HG02610 (cell line): ENCODE data around the gene CEP112.

Experiments used
- ATAC-seq: cut with Tn5 transposase; IDR thresholded peaks from one replicate; pipeline ENCODE4 v1.9.1; 2021; ENCODE audit warnings: mild to moderate bottlenecking, moderate library complexity; ENCODE audit not compliant: unreplicated experiment

CEP112 gene

GRCh38 chr17:65627108-65627507, 564.8 kb downstream of the CEP112 start:
- ATAC-seq: no peak

DNA sequence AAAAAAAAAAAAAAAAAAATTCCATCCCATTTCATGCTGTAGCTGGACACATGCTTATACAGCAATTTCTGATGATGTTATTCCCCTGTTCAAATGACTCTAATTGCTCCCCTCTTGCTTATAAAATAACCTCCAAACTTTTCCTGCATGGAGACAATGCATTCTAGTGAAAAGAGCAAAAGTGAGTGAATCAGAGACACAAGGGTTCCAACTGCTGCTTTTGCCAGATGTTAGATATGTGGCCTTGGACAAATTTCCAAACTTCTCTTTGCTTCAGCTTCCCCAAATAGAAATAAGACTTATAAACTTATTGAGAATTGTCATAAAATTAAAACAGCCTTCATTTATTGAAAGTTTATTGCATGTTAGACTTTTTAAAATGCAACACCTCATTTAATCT, 565.5 kb downstream of the CEP112 start:
- no peak for ATAC-seq

DNA sequence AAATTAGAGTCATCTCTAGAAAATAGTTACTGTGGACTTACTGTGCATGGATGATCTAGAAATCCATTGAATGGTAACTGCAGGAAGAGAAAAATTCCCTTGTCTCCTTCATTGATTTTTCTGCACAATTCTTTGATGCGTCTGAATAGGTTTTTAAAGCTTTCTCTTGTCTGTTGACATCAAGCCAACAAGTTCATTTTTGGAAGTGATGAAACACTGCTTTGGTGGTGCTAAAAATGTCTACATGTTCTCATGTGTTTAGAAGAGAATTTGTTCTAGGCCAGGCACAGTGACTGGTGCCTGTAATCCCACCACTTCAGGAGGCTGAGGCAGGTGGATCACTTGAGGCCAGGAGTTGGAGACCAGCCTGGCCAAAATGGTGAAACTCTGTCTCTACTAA, 573.4 kb downstream of the CEP112 start:
- no peak for ATAC-seq

- ATAC-seq: no peak
These were observed 574.4 kb downstream of the CEP112 start for GRCh38 chr17:65617496-65617895.

DNA sequence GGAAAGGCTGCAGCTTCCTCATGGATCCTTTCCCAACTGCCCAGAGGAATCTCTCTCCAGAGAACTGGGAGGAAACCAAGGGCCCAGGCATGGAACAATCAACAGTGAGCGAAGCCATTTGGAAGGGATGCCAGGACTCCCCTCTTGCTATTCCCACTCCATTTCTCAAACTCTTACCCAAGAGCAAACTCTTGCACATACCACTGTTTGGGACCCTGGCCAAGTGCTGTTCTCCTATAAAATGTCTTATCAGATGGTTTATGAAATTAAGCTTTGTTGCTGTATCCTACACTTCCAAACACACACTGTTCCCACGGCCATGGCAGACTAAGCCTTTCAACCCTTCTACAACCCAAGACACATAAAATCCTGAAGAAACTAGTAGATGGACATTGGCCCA, 582.2 kb downstream of the CEP112 start:
- ATAC-seq: no peak

- no peak for ATAC-seq
These were observed 582.6 kb downstream of the CEP112 start for GRCh38 chr17:65609286-65609685.

- ATAC-seq: no peak
These were observed 587.9 kb downstream of the CEP112 start for GRCh38 chr17:65604070-65604469.

DNA sequence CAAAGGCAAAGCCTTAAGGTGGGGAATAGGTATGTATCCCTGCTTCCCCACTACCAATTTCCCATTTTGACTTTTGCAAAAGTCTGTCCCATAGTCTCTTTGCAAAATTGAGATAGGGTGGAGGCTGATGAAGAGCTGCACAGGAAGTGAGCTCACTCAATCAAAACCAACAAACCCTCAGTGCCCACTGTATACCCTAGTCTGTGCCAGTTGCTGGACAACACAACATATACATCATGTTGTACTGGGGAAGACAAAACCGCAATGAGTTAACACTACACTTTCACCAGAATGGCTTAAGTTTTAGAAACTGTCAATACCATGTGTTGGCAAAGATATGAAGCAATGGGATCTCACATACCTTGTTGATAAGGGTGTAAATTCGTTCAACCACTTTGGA, 590.1 kb downstream of the CEP112 start:
- ATAC-seq: no peak

DNA sequence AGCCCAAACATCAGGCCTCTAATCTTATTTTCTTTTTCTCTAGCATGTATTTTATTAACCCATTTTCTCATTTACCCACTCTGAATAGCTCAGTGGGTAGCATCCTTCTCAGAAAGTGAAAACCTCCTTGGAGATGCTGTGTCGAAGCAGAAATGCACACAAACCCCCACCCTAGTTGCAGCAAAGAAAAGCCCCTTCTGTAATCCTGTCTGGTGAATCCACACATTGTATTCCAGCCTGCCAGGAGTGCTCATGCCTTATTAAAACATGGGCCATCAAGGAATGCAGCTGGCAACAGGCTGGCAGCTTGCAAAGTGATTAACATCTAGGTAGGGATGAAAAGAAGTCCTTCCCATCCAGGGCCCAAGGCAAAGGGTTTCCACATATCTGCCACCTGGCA, 590.8 kb downstream of the CEP112 start:
- ATAC-seq: no peak

- ATAC-seq: no peak
These were observed 591.4 kb downstream of the CEP112 start for GRCh38 chr17:65600518-65600917.

DNA sequence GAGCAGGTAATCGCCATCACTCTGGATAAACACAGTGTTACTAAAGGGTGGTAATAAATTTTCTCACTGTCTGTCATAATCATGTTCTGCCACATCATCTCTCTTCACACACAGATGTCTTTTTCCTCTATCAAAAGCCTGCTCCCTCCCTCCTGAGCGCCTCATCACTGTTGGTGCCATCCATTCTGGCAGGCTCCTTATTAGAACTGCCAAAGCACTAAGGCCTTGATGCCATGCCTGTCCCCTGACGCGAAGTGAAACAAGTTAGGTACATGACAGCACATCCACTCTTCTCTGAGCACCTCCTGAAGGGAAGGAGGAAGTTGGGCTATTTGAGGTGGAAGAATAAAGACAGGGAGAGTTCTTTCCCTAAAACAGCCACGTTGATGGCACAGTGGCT, 592.3 kb downstream of the CEP112 start:
- no peak for ATAC-seq

- no peak for ATAC-seq
These were observed 593.2 kb downstream of the CEP112 start for GRCh38 chr17:65598746-65599145.

DNA sequence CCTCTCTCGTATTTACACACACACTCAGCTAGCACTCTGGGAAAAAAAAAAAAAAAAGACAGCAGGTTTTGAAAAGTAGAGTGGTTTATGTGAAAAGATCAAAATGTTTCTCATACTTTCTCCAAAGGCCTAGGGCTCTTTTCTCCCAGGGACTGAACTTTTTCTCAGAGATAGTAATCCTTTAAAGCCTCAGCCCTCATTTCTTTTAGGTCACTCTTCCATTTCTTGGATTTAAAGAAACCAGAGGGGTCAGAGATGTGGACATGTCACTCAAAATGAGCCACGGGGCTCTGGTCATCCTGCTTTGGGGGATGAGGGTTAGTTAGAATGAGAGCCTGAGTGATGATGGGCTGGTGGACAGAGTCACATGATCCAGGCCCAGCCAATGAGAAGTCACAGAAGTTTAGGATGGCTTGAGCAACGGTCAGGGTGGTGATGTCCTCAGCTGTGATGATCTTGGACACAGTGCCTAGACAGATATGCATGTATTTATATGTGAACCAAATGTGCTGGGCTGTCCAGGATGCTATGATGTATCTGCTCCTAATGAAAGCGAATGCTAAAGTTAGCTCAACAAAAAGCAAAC, 596.8 kb downstream of the CEP112 start:
- no peak for ATAC-seq

DNA sequence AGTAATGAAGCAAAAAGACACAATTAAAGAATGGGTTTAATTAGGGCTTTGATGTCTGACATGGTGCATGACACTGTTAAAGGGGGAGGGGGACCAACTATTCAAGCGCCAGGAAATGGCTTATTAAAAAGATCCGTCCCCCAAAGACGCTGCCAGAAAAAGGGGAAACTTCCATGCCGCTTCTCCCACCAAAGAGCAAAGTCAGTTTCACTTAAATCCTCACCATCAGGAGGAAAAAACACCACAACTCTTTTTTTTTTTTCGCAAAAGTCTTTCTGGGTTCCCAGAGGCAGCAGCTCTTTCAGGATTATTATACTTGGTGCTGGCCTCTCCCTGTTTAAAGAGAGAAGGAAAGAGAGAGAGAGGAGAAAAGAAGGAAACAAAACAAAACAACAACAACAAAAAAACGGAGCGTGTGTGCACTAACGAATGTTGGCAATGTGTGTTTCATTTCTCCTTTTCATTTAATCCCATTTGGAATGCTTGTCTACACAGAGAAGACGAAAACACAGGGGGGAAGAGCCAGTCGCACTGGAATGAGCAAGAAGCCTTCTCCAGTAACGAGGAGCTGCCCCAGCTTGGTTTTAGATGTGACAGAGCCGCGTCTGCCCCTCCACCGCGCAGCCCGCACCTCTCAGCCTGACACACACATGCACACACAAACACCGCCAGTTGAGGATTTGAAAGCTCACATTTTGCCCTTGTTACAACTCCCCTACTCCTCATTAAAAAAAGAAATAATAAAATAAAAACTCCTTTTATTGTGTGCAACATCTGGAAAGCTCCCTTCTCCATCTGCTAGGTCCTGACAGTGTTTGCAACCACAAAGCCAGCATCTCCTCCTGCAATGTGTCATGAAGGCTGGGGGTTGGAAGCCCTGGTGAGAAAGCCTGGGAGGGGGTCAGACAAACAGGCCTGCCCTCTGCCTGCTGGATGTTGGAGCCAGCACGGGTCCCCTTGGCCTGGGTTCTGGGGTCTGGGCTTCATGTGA, 597.8 kb downstream of the CEP112 start:
- ATAC-seq: no peak

GRCh38 chr17:65593092-65593854, 598.7 kb downstream of the CEP112 start:
- no peak for ATAC-seq

- ATAC-seq: no peak
These were observed 599.6 kb downstream of the CEP112 start for GRCh38 chr17:65592125-65592965.

GRCh38 chr17:65589321-65589720, 602.6 kb downstream of the CEP112 start:
- no peak for ATAC-seq

DNA sequence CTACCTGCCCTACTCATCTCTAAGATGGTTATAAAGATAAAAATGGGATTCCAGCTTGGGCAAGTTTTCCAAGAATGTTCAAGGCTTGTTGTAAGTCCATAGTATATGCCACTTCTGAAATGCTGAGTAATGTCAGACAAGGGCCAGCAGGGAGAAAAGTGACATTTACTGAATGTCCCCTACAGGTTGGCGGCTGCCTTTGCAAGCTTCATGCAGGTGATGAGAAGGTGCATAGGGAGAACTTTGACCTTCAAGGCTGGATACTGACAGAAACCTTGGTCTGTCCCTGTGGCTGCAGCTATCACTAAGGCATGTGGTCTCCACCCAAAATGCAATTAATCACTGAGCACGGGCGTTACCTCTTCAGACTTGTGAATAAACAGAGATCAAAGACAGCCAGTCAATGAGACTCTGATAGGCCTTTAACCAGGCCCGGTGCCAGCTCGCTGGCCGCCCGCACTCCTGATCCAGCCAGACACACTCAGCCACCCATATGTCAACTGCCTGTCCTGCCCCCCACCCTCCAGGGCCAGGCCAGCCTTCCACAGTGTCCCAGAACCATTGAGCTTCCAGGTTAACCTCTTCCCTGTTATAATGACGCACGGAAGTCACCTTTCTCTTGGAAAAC, 603.6 kb downstream of the CEP112 start:
- ATAC-seq: no peak

DNA sequence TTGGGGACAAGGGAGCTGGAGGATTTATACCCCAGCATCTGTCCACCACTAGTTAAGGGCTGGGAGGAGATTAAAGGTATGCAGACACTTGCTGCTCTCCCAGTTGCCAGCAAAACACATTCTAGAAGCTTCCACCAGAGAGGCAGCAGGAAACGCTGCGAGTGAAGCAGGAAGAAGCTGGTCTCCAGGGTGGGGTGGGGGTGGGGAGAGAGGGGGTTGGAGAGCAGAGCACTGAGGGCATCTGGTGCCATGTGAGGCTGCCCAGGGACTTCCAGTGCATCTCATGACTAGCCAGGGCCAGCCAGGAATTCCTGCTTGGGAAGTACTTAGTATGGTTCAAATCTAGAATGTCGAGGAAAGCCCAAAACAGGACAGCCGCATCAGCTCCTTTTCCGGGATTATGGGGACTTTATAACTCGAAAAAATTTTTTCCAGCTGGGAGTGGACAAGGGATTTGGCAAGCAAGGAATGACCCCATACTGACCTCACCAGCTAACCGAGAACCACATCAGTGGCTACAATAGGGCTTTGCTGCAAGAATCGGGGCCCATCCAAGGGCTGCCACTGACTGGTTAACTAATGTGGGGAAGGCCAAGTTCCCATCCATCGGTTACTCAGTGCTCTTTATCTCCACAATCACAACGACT, 604.3 kb downstream of the CEP112 start:
- ATAC-seq: no peak

- ATAC-seq: no peak
These were observed 605.0 kb downstream of the CEP112 start for GRCh38 chr17:65586899-65587298.
